Measurements from ENCODE around the gene GBF1. TPM values are rescaled to one million over a fixed set of nuclear protein-coding genes. Genes with fewer than 3 reads are reported as not detected.

The GBF1 gene
- total and polyA plus RNA-seq, 10 of the 15 experiments (the other 5 are each of a cell fraction or from before 2014, with no cell fraction given), result 0.82 to 42.0 (median 21.8) TPM

GRCh38 chr10:102344067-102344466 is 98.7 kb downstream of the GBF1 start:
- no peak for TF ChIP-seq NRF1 (conservative IDR thresholded peaks at IDR 0.05; ENCODE audit: low read depth, low read length)
- no peak for TF ChIP-seq RFX5 (IDR thresholded peaks at IDR 0.05; ENCODE audit: low read depth, low read length)
- TF ChIP-seq CHD2 (IDR thresholded peaks at IDR 0.05; ENCODE audit: borderline replicate concordance, low read depth, low read length), result no peak
- TF ChIP-seq IKZF1 (conservative IDR thresholded peaks at IDR 0.05), result no peak
- TF ChIP-seq RCOR1 (conservative IDR thresholded peaks at IDR 0.05; ENCODE audit: low read depth, low read length), result no peak
- no peak for TF ChIP-seq SMAD5 (IDR thresholded peaks at IDR 0.05; ENCODE audit: low read depth)
- no peak for TF ChIP-seq ZZZ3 (IDR thresholded peaks at IDR 0.05; ENCODE audit: control insufficient read depth, insufficient read length, low read depth)
- no peak for TF ChIP-seq BCLAF1 (IDR thresholded peaks at IDR 0.05)
- TF ChIP-seq E4F1 (IDR thresholded peaks at IDR 0.05; ENCODE audit: borderline replicate concordance, partially characterized antibody), result no peak
- H3K4me1 ChIP-seq (ENCODE audit: control insufficient read depth, insufficient read depth, low read length), result no peaks in the 10 kb centered on the region
- RAD21 ChIA-PET (ENCODE audit: unreplicated experiment), result no interaction called here
- no peak overlapping the region for H3K27ac ChIP-seq (ENCODE audit: control insufficient read depth, insufficient read depth)
- in situ Hi-C loops (cut with MboI) (no loop called here), intact Hi-C loops (cut with micrococcal nuclease; ENCODE audit: unreplicated experiment) (no loop called here)
- H4K20me1 ChIP-seq (ENCODE audit: control insufficient read depth, insufficient read depth), result no peaks in the 10 kb centered on the region
- H3K27me3 ChIP-seq (replicated peaks in 1 of 2; ENCODE audit: control insufficient read depth in 2 of 2, insufficient read depth in 2 of 2, low read length in 1 of 2), result no peaks in the 10 kb centered on the region
- DNase-seq (ENCODE audit: low read depth, low spot score), result no peak
- H3K79me2 ChIP-seq (ENCODE audit: control insufficient read depth, insufficient read depth, low read length), result no peaks in the 10 kb centered on the region
- H3K4me3 ChIP-seq, result no peak overlapping the region
- peaks cover 2 to 5% of the 10 kb centered on the region in 2 experiments; a peak in 2 of 4 replicates for H3K36me3 ChIP-seq (ENCODE audit: control insufficient read depth in 2 of 2, insufficient read depth in 2 of 2, low read length in 1 of 2)
- H3K4me2 ChIP-seq (ENCODE audit: control insufficient read depth, insufficient read depth), result no peak overlapping the region
- CTCF ChIA-PET, result interaction anchor here (0.5 to 3.8 kb wide), 4 partner anchors 7 to 189 kb away, joined by 3 to 40 read pairs (median 16); no protein-coding TSS in a partner anchor
- SMC1A ChIA-PET (ENCODE audit: uncharacterized antibody, unreplicated experiment), result no interaction called here
- 98% methylated on average over 3 of the region's 3 CpGs for WGBS (ENCODE audit: insufficient coverage, insufficient replicate concordance, low lambda C conversion rate, missing lambda C conversion rate)
- FAIRE-seq, result no peak
- BruUV-seq (replicated peaks), result no TSS peak
- POLR2A ChIA-PET, result interaction anchor here (0.6 kb wide), 1 partner anchor 301 kb away, joined by 3 read pairs; no protein-coding TSS in a partner anchor
- no peak overlapping the region for H2AFZ ChIP-seq (ENCODE audit: control insufficient read depth, low read depth, low read length)
- no peak for ATAC-seq
- H3K9ac ChIP-seq (ENCODE audit: control insufficient read depth, insufficient read depth, low read length), result no peak overlapping the region
- no peaks in the 10 kb centered on the region for H3K9me3 ChIP-seq (replicated peaks; ENCODE audit: control insufficient read depth, insufficient read depth, low read length)

Measured in GM12878 (cell line).